Stimulated activated CD8-positive, alpha-beta memory T cell treated with anti-CD3 and anti-CD28 coated beads, Interleukin-12 subunit alpha, Interleukin-12 subunit beta, amount 100 ng/mL, for 1 hour (primary cell): ENCODE data around the gene UPF2.
"Not testable (repeated sequence)": the region's sequence is repeated elsewhere in the genome, so short reads cannot be mapped to it uniquely, and the experiment has no call there.

Experiments
- DNase-seq: peaks from one replicate; pipeline ENCODE4 v3.0.0-alpha.2; 2020; ENCODE audit warnings: low read depth

Gene UPF2

DNA sequence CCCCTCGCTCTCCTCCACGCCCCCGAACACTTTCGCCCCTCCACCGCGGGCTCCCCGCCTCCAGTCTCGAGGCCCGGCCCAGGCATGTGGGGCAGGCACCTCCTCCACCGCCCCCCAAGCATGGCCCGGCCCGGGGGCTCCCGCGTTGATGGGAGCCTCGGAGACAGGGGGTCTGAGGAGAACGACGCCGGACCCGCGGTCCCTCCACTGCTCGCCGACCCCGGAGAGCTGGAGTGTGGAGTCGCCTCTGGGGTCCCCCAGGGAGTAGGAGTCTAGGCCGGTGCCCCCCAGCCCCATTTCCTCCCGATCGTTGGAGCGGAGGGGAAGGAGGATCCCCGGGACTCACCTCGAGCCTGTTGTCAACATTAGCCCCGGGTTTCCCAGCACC, 206 bp downstream of the UPF2 start:
- peak; percentile 10 for DNase-seq

DNA sequence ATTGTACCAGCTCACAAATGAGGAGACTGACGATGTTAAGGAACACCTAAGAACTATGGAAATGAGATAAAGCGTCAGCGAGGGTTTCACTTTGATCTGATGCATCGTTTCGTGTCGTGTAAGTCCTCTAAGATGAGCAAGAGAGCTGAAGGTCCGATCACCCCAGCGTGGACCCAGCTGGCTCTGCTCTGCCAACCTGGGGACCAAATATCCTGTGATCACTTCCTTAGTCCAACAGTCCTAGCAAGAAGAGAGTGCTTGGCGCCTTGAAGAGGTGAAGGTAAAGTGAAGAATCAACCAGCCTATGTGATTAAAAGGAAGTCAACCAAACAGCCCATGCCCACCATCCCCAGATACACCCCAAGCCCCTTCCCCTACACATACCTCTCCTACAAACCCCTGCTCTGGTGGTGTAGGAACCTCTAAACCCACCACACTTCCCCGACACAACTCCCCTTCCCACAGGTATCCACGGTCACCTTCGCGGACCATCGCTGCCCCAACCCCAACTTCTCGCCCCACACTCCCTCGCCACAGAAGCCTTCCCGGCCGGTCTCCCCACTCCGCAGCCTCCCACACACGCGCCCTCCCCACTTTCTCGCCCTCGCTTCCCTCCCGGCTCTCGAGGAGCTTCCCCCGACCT, 722 bp downstream of the UPF2 start:
- DNase-seq: no peak

DNA sequence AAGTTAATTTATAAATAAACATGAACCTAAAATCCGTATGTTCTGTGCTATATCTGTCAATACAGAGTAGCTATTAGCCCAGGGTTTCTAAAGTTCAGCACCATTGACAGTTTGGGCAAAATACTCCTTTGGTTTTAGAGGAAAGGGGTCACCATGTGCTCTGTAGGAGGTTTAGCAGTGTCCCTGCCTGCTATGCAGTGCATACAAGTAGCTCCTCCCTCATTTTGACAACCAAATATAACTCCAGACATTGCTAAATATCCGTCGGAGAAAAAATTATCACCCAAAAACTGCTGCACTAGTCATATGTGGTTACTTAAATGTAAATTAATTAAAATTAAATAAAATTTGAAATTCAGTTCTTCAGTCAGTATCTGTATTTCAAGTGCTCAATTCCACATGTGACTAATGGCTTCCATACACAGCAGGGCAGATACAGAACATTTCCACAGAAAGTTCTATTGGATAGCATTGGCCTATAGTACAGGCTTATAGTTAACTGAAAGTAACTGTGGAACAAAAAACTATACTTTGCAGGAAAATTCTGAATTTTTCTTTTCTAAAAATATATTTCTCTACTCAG, 6.4 kb downstream of the UPF2 start:
- no peak for DNase-seq

DNA sequence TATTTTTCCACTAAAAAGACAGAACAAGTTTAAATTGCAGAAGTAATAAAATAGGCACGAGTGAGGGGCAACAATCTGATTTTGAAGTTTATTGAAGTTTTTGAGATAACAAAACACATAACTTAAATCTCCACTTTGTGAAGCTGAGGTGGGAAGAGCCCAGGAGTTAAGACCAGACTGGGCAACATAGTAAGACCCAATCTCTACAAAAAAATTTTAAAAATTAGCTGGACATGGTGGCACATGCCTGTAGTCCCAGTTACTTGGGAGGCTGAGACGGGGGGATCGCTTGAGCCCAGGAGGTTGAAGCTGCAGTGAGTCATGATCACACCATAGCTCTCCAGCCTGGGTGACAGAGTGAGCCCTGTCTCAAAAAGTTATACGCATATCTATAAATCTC, 11.2 kb downstream of the UPF2 start:
- DNase-seq: no peak

DNA sequence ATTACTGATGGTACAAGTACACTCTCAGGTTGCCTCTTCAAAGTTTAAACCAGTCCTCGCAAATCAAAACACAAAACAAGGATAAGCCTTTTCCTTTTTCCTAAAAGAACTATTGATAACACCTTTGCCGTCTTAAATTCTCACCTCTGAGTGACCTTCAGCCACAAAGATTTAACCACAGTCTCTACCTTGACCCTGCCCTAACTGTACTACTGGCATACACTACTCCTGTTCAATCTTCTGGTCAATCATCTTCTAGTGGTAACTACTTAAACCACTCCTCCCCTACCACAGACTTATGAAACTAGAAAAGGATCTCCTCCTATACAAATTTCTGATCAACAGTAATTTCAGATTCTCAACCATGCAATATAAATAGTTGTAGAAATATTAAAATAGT, 15.1 kb downstream of the UPF2 start:
- DNase-seq: no peak

DNA sequence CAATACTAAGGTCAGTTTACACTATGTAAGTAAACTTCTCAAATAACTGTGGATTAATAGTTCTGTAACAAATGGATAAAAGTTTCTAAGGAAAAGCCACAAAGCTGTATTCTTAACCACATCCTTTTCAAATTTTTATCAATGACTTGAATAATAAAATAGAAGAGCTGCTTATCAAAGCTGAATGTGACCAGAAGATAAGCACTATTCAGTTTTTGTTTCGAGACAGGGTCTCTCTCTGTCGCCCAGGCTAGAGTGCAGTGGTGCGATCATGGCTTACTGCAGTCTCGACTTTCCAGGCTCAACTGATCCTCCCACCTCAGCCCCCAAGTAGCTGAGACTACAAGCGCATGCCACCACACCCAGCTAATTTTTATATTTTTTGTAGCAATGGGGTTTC, 17.0 kb downstream of the UPF2 start:
- no peak for DNase-seq

DNA sequence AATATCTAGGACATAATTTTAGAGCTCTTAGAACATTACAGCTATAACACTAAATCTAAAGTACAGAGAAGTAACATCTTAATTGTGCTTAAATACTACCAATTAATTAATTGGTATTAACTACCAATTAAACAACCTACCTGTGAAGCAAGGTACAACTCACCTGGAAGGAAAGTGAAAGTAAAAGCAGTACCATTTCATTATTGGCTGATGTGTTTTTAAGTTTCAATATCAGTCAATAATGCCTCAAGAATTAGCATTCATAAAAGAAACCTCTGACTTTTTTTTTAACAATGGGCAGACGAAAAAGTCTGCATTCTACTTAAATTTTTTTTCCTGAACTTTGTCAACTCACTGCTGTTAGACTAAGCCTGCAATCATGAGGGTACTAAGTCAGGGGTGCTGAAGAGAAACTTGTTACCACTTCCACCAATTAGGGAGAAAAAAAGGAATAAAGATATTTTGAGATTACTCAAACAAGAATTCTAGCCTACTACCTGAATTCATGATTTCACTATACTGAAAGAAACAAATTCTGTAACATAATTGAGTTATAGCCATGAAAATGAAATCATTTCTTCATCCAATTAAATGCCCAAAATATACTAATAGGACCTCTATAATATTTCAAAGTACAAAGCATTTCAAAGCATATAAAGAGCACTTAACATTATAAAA, 19.9 kb downstream of the UPF2 start:
- DNase-seq: no peak

DNA sequence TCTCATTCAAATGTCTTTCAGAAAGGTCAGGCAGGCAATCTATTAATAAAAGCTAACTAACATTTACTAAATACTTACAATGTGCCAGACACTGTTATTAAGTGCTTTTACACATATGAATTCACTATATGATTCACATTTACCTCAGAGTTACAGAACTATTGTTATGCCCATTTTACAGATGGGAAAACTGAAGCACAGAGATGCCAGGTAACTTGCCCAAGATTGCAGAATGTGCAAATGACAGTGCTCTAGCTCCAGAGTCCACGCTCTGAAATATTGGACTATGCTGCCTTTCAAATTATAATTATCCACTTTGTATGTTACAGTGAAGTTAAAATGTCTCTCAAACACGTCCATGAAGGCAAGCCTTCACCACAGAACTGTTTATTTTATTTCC, 22.0 kb downstream of the UPF2 start:
- DNase-seq: no peak

DNA sequence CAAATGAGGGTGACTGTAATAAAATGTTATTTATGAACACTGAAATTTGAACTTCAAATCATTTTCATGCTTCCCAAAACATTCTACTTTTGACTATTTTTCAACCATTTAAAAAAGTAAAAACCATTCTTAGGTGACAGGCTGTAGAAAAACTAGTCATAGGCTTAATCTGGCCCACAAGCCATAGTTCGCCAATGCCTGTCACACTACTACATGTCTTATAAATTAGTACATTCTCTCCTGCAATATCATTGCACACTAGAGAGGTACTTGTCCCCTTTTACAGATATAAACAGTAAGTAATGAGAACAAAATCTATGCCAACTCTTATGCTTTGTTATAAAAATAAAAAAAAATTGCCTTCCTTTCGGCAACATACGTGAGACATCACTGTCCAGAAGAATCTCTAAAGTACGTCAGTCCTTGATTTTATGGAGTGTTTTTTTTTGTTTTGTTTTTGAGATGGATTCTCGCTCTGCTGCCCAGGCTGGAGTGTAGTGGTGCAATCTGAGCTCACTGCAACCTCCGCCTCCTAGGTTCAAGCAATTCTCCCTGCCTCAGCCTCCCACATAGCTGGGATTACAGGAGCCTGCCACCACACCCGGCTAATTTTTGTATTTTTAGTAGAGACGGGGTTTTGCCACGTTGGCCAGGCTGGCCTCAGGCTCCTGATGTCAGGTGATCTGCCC, 23.2 kb downstream of the UPF2 start:
- no peak for DNase-seq

DNA sequence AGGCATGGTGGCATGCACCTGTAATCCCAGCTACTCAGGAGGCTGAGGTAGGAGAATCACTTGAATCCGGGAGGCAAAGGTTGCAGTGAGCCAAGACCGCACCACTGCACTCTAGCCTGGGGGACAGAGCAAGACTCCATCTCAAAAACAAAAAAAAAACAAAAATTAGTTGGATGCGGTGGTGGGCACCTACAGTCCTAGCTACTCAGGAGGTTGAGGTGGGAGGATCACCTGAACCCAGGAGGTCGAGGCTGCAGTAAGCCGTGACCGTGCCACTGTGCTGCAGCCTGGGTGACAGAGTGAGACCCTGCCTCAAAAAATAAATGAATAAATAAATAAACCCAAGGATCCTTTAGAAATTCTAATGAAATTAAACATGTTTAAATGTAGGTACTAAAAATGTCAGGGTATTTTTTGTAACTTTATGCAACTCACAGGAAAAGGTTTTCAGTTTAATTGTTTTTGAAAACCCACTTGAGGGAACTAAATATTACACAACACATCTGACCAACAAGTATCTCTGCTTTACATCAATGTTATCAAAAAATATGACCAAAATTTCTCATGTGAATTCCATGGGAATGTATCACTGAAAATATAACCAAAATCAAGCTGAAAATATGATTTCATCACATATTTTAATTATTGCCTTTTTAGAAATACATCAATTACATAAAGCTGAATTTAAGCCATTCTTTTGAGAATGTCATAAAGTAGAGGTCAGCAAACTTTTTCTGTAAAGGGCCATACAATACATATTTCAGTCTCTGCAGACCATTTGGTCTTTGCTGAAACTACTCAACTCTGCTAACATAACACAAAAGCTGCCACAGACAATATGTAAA, 23.9 kb downstream of the UPF2 start:
- DNase-seq: no peak

DNA sequence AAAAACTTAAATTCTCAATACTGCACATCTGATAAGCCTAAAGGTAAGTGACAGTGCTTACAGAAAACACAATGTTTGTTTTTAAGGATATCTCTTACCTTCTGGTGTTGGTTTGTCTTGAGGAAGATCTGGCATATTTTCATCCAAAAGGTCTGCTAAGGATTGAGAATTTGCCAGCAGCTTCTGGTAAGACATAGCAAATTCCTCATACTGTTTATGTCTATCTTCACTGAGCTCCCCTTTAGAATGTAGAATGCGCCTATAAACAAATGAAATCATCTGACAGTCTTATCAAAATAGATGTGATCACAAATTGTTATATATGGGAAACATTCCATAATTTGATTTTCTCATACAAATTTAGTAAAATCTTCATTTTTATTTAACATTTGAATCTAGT, 28.7 kb downstream of the UPF2 start:
- DNase-seq: no peak

DNA sequence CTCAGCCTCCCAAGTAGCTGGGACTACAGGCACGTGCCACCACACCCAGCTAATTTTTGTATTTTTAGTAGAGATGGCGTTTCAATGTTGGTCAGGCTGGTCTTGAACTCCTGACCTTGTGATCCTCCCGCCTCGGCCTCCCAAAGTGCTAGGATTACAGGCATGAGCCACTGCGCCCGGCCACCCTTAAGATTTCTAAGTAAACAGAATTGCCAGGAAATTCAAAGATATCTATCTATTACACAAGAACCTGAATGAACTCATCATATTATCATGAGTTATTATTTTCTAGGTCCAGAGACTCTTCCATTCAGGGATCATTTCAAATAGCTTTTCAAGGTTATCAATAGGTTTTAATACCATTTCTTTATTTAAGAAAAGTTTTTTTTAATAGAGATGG, 29.2 kb downstream of the UPF2 start:
- DNase-seq: not testable (repeated sequence)

DNA sequence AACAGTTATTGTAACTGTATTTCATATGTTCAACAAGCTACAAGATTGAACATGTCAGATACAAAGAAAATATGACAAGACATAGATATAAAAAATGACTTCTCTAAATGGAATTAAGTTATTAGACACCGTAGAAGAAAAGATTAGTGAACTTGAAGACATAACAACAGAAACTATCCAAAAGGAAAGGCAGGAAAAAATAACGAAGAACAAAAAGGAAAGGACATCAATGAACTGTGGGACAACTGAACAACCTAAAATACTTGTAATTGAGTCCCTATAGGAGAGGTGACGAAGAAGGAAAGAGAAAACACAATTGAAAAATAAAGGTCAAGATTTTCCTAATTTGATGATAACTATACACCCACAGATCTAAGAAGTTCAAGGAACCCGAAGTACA, 32.3 kb downstream of the UPF2 start:
- no peak for DNase-seq

DNA sequence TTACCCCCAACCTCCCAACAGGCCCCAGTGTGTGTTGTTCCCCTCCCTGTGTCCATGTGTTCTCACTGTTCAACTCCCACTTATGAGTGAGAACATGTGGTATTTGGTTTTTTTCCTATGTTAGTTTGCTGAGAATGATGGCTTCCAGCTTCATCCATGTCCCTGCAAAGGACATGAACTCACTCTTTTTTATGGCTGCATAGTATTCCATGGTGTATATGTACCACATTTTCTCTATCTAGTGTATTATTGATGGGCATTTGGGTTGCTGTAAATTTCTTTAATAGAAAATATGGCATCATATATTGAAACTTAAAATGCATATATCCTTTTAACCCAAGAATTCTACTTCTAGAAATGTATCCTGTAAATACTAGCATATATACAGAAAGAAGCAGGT, 33.8 kb downstream of the UPF2 start:
- DNase-seq: not testable (repeated sequence)

DNA sequence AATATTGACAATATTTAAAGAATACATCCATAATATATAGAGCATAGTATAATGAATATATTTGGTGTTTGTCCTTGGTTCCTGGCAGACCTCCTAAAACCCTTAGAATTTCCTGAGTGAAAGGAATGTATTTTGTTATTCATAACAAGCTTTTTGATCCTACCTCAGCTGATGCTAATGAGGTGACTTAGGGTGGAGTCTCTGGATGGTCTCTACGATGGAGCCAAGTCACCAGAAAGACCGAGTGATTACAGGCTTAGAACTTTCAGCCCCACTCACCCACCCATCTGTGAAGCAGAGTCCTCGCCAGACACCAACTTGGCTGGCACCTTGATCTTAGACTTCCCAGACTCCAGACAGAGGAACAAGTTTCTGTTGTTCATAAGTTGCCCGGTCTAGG, 35.9 kb downstream of the UPF2 start:
- no peak for DNase-seq

DNA sequence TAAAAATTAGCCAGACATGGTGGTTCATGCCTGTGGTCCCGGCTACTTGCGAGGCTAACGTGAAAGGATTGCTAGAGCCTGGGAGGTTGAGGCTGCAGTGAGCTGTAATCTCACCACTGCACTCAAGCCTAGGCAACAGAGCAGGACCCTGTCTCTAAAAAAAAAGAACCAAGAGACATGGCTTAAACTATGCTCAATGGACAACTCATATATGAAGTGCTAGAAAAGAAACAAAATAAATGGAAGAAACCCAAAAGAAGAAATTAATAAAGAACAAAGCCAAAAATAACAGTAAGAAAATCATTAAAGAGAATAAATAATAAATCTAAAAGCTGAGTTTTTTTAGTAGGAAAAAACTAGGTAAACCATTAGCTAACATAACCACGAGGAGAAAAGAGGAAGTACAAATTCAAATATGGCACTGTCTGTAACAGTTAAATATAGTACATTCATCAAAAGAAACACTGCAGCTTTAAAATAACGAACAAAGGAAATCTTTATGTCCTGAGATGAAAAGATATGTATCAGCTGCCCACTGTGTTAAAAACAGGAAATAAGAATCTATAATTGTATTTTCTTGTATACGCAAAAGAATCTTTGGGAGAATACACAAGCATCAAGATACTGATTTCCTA, 48.7 kb downstream of the UPF2 start:
- DNase-seq: no peak

DNA sequence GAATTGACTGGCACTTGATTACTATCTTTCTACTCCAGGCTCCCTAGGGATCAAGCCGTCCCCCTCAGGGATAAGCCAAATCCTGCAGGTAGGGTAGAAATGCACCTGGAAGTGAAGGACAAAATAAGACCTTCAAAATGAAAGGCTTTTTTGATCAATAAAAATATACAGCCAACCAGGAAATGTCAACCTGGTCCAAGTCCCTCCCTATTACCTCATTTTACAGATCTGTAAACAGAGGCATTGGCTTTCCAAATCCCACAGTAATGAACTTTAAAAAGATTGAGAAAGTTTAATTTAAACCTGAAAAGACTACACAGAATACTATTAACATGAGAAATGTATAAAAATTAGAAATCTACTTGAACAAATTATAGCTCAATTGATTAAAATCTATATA, 53.7 kb downstream of the UPF2 start:
- no peak for DNase-seq

DNA sequence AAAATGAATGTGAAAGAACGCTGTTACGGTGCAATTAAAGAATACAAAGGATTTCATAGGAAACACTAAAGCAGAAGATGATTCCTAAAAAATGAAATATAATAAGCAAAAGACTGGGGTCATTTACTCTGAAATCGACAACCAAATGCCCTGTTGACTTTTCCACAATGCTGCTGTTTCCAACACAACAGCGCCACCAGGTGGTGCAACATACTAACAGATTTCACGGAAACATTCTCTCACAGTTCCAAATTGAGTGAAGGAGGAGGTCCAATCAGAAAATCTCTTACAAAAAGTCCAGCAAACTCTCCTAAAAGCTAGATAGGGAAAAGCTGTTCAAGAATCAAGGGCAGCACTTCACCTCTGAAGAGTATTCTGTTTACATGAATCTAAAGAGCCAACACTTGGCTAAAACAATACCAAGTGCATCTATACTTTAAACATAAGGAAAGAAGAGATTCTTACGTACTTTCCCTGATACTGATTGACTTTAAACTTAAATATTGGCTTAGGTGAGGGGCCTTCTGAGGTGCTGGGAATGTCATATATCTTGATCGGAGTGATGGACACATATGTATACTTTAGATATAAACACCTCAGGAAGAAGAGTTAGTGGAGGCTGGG, 55.9 kb downstream of the UPF2 start:
- peak; percentile 42 for DNase-seq

DNA sequence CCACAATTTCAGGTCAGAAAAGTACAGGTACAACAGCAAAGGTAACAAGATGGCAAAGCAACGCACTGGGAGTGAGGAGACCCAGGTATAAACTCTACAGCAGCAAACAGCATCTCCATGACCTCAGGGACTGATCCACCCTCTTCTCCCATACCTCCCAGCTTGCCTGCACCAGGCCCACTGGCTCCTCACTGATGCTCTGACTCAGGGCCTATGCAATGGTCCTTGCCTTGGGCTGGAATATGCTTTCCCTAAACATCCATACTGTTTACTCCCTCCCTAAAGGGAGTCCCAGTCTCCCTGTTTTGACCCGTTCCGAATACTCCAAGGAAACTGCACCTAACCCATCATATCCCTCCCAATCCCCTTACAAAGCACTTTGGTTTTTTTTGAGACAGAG, 60.4 kb downstream of the UPF2 start:
- no peak for DNase-seq

DNA sequence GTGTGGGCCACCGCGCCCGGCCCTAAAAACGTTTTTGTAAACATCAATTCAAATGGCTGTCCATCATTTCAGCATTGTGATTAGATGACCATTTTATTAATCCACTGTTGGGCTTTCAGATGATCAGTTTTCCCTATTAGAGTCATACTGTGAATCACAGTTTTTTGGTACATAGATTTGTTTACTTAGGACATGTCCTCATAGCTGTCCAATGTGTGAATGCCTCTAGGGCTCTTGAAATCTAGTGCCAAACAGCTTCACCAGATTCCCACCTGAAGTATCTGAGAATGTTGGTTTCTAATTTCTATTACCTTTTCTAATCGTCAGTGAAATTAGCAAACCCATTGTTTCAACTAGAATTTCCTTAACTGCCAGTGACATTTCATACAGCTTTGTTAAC, 66.8 kb downstream of the UPF2 start:
- DNase-seq: no peak

DNA sequence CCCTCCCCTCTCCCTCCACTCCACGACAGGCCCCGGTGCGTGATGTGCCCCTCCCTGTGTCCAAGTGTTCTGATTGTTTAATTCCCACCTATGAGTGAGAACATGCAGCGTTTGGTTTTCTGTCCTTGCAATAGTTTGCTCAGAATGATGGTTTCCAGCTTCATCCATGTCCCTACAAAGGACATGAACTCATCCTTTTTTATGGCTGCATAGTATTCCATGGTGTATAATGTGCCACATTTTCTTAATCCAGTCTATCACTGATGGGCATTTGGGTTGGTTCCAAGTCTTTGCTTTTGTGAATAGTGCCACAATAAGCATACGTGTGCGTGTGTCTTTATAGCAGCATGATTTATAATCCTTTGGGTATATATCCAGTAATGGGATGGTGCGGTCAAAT, 70.1 kb downstream of the UPF2 start:
- not testable (repeated sequence) for DNase-seq
